Measurements from ENCODE around the gene SLC37A2. TPM values are rescaled to one million over a fixed set of nuclear protein-coding genes. Genes with fewer than 3 reads are reported as not detected.
A peak's percentile ranks its signal among the peaks of the same experiment; 100 is the strongest.

Gene SLC37A2
- total RNA-seq, 1 experiment from 2014 or later: 153 TPM

DNA sequence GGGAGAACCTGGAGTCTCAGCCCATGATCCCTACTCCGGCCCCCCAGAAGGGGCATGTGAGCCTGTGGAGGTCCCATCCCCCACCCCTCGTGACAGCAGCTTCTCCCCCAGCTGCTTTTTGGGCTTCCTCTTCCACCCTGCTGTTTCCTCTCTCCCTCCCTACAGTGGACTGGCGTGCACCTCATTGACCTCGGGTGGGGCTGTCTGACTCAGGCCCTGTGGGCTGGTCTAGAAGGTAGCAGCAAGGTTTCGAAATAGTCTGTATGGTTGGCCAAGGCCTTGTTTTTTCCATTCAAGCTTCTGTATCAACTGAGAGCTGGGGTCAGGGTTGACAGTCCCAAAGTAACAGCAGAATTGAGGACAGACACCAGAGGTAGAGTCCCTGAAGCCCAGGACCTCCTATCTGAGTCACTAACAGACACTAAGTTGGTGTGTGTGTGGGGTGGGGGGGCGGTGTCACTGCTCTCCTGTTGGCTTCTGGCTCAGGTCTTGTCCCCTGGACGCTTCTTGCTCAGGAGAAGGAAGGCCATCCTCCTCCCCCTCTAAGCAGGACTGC is 7.7 kb downstream of the SLC37A2 start:
- DNase-seq (ENCODE audit: low read depth): peak; percentile 92

DNA sequence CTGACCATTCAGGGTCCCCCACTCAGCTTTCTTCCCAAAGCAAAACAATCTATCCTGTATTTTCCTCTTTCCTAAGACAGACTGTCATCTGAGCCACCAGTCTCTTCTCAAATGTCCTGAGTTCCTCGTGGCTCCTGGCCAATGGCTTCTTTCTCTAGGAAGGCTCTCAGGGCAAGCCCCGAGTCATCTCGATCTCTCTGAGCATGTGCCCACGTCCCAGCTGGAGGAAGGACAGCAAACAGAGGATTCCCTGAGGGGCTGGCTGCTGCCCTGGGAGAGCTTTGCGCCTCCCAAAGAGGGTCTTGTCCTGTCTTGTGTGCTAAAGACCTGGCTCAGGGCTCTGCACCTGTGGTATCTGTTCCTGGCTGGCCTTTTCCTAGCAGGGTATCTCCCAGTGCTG is 8.3 kb downstream of the SLC37A2 start:
- DNase-seq (ENCODE audit: low read depth): peak; percentile 55

DNA sequence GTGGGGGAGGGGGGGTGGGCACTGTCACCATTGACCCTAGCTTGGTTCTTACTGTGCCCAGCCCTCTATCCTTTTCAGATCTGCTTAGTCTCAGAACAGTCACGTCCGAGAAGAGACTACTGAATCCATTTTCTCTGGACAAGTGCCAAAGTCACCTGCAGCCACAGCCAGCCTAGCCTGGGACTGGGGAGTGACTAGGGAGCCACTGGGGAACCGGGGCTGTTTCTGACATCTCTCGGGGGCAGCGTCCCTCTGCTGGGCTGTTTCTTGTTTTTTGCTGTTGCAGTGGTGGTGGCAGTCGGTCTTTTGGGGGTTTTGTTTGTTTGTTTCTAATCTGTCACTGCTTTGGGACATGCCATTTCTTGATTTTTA is 8.7 kb downstream of the SLC37A2 start:
- DNase-seq (ENCODE audit: low read depth): no peak

DNA sequence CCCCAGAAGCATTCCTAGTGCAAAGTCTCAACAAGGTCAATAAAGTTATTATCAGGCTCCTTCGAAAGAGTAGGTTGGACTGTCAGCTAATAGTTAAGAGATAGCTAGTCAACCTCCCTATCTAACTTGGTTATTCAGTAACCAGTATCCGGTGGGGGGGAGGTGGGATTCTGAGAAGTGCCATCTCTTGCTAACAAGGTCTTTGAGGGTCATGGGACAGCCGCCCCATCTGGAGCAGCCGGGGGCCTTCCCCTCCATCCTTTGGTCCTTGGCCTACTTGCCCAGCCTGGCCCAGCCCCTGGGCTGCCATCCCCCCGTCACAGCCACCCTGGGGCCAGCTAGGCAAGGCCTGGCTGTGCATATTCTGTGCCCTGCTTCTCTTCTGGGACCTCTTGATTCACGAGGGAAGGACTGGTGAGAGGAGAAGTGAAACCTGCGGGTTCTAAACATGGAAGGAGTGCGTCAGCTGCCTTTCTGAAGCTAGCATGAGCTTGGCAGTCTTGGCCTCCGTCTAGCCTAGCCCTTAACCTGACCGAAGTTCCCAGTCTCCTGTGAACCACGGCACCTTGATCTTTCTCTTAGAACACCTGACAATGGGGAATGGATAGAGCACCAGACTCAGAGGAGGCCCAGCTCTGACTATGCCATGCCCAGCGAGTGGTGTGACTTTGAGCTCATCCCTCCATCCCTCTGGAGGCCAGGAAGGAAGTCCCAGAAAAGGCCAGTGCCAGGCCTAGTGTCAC is 9.3 kb downstream of the SLC37A2 start:
- no peak for DNase-seq (ENCODE audit: low read depth)

DNA sequence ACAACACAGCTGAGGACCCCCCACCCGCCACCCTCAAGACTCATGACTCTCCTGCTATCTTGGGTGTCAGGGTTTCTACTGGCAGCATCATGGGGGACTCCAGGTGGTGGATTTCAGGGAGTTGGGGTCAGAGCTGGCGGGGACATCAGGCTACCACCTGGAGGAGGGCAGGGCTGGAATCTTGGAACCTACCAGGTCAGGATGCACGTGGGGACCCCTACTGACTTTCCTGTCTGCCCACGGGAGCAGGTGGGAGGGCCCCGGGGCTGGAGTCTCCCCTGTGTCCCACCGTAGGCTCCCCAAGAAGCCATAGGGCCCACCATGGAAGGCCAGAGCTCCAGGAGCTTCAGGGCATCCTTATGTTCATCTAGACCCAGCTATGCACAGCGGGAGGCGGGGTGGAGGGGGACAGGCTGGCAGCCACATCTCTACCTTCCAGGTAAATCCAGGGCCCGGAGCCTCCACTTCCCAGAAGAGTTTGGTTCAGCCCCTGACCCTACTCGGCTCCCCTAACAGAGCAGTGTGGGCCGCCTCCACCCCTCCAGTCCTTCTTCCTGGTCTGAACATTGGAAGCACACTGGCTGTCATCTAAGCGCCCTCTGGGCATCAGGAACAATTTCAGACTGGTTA is 10.0 kb downstream of the SLC37A2 start:
- DNase-seq (ENCODE audit: low read depth): no peak

DNA sequence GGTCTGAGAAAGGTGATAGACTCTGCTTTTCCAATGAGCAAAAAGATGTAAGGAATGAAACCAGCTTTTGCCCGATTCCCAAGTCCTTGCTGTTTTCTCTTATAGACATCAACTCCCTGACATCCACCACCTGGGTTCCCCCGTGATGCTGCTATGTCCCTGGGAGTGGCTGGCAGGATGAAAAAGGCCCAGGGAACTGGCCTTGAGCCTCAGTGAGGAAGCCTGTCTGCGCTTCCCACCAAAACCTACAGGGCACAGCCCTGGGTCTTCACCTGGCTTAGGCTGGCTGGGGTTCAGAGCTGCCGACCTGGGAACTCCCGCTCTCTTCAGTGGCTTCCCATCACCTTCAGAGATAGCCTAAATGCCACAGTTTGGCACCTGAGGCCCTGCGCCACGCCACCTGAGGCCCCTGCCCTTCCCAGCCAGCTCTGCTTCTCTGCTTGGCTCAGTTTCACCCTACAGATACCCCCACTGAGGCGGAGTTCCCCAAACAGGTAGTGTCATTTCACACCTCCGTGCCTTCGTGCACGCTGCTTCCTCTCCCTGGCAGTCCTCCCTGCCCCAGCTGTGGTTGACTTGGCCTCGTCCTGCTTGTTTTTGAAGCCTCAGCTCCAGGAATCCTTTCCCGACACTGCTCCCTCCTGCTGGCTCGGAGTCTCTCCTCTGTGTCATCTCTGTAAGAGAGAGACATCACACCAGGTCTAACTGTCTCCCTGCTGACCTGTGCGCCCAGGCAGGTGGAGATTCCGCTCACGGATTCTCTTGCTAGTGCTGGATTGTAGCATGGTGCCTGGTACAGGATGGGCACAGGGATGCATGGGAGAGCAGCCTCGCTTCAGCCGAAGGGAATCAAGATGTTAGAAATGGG is 10.7 kb downstream of the SLC37A2 start:
- no peak for DNase-seq (ENCODE audit: low read depth)

DNA sequence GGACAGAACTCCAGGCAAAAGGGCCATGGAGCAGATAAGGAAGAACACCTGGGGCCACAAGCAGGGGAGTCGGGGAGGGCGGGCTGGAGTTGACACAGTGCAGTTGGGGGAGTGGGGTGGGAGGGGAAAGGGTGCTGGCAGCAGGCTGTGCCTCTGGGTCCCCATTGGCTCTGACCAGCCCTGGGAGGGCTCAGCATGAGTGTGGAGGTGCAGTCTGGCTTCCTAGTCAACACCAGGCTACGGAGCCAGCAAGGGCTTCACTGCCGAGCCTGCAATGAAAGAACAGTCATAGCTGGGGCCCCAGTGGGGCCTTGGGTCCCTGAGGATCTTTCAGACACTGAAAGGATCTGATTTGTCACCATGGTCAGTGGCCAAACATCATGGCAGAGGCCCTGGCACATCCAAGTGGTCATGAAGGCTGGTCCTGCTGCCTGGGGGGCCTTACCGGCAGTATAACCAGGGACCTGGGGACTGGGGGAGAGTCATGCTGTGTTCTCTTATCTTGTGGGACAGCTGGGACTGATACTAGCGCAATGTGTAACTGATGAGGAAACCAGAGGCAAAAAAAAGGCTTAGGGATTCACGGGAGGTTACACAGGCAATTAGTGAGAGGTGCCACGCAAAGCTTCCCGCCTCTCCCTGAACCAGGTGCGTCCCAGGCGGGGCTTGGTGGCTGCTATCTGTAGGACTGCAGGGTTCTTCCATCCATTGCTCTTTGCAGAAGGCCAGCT is 11.6 kb downstream of the SLC37A2 start:
- DNase-seq (ENCODE audit: low read depth): peak; percentile 21

DNA sequence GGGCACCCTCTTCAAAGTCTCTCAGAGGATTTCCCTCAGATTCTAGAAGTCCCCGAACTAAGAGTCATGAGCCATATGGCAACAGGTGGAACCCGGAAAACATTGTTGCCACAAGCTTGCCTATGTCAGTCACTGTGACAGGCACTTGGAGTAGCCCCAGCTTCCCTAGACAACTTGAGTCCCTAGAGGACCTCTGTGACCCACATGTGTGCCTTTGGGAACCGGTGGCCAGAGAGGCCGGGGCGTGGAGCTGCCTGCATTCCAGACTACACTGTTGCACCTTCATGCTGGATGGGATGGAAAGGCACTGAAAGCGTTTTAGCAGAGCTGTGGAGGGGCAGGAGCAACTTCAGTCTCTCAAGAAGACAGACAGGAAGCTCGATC is 12.1 kb downstream of the SLC37A2 start:
- DNase-seq (ENCODE audit: low read depth): peak; percentile 39

DNA sequence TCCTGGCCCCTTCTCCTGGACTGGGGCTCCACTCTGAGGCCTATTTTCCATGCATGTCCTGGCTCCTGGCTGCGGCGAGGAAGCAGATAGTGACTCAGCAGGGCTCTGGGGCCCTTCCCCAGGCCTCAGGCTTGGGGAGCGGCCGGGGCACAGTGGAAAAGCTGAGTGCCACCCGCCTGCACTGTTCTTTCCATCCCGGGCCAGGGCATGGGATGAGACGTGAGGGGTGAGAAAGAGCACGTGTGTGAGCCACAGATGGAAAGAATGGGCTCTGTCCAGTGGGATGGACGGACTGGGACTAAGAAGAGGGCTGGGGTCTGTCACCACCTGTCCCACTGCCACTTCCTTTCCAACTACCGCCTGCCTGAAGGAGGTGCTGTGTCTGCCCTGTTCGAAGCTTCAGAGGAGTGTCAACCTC is 12.8 kb downstream of the SLC37A2 start:
- DNase-seq (ENCODE audit: low read depth): peak; percentile 93

DNA sequence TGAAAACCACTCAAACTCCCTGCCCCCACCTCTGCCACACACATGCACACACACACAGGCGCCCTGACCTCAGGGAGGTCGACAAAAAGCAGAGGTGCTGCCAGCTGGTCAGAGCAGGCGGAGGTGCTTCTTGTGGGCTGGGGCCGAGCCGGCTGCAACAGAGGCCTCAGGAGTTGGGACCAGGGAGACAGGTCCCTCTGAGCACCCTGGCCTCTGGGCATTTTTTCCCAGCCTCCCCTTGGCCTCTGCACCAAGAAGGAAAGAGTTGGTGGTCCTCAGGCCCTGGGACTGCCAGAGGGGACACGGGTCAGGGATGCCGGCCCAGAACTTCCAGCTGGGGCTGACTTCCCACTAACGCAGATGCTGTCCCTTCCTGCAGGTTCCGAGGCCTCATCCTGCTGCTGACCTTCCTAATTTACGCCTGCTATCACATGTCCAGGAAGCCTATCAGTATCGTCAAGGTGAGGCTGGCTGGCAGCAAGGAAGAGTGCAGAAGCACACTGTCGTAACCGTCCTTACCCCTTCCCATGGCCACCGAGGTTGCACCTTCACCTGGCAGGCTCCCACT is 13.4 kb downstream of the SLC37A2 start:
- no peak for DNase-seq (ENCODE audit: low read depth)

DNA sequence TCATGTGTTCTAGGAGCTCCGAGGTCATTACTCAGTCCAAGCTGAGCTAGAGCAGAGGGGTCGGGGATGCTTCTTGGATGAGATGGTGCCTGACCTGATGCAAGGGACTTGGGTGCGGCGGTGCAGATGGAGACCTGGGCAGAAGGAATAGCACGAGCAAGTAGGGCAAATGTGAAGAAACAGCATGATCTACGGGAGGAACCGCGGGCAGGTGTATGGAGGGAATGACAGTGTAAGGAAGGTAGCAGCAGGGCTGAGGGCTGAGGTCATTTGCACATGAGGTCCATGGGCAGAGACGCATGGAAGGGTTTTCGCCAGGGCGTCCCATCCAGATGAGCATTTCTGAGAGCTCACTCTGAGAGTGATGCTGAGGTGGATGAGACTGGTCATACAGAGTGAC is 14.9 kb downstream of the SLC37A2 start:
- DNase-seq (ENCODE audit: low read depth): no peak

DNA sequence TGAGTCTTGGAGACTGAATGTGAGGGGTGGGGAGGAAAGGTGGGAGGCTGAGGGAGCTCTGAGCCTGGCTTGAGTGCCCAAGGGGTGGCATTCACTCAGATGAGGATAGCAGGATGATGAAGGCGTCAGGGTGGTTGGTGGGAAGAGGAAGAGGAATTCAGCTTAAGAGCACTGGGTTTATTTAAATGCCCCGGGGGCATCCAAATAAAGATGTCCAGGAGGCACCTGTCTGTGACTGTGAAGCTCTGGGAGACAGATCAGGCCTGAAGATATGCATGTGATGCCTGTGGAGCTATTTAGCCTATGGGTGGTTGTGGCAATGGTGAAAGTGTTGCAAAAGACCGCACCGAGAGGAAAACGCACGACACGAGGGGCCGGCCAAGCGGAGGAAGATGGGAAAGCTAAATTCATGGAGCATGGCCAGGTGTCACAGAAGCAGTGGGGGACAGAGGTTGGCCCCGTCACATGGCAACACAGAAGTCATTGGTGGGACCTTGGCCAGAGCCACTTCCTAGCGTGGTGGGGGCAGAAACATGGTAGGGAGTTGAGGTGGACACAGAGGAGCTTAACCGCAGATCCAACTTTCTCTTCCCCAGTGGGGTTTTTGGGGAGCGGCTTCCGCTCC is 15.5 kb downstream of the SLC37A2 start:
- no peak for DNase-seq (ENCODE audit: low read depth)

DNA sequence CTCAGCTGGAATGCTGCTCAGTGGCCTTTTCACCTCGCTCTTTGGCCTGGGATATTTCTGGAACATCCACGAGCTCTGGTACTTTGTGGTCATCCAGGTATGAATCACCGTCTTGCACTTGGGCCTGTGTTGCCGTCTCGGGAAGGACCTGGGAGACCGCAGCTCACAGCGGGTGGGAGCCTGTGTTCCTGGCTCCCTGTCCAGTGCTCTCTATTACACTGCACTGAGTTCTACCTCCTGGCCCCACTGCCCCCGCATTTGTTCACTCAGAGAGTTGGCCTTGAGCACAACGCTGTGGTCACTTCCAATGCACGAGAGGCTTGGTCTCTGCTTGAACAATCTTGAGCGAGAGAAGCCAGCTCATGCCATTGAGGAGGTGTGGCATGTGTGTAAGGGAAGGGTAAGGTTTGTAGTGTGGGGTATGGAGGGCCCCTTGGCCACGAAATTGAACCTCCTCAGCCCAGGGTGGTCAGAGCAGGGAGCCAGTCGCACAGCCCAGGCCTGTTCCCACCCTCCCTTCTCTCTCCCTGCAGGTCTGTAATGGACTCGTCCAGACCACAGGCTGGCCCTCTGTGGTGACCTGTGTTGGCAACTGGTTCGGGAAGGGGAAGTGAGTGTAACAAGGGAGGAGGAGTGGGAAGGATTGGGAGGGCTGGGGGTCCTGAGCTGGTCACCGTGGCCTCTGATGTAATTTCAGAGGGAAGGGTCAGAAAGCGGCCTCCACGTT is 16.2 kb downstream of the SLC37A2 start:
- peak; percentile 99 for DNase-seq (ENCODE audit: low read depth)

DNA sequence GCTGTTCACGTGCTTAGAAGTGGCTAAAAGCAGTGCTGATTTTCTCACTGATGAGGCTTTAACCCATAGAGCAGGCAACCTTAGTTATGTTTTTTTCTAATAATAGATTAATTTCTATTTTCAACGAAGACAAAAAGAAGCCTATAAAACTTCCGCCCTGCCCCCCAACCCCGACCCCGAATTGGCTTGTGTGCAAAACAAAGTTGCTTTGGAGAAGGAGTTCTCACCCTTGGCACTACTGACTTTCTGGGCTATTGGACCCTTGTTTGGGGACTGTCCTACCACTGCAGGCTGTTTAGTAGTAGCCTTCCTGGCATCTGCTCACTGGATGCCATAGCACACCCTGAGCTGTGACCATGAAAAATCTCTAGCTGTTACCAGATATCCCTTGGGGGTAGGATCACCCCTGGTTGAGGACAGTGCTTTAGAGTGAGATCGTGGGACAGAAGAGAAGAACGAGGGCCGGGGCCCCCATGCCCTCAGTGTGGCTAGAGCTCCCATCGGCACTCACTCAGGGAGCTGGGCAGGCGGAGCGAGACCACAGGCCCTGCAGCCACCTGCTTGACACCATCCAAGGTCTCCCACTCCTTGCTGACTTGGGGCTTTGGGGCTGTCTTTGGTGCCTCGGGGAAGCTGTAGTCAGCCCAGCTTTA is 16.9 kb downstream of the SLC37A2 start:
- DNase-seq (ENCODE audit: low read depth): peak; percentile 46

DNA sequence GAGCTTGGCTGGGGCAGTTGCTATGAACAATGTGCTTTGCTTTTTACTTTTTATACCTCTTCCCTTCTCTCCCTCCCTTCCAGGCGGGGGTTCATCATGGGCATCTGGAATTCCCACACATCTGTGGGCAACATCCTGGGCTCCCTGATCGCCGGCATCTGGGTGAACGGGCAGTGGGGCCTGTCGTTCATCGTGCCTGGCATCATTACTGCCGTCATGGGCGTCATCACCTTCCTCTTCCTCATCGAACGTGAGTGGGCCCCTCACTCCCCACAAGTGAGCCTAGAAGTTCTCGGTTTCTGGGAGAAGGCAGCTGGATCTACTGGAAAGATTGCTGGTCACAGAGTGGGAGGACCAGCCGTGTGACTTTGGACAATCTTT is 17.4 kb downstream of the SLC37A2 start:
- DNase-seq (ENCODE audit: low read depth): no peak

DNA sequence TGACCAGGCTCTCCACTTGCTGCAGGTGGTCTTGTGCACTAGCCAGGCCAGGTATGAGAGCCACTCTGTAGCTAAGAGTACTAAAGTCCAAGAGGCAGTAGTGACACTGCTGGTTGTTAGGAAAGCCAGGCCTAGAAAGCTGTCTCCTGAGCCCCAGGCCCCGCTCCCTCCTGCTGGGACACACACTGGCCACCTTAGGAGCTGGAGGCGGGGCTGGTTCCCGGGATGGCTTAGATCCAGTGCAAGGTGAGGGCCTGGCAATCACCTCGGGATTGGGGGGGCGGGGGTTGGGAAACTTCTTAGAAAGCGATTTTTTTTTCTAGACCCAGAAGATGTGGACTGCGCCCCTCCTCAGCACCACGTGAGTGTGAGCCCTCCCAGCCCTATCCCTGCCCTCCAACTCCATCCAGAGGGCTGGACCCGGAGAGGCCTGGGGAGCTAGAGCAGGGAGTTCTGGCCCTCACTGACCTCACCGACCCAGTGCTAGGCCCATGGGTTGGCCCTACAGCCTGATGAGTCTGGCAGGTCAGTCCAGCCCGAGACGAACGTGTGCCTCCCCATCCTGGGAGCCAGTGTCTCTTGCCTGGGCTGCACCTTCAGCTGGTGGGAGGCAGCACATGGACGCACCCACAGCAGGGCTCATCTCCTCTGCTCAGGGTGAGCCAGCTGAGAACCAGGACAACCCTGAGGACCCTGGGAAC is 18.1 kb downstream of the SLC37A2 start:
- DNase-seq (ENCODE audit: low read depth): no peak

DNA sequence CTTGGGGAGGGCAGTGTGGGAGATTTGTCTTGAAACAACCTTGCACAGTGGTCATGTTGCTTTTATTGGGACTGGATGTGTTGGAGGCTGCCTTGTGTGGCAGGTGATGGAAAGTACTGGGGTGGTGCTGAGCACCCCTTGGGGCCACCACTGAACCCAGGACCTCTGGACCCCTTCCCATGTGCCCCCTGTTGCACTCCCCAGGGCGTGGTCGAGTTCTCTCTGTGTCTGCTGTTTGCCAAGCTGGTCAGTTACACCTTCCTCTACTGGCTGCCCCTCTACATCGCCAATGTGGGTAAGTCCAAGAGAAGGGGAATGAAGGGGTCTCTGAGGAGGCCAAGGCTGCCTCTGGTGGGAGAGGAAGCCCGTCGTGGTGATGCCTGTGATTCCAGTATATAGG is 18.9 kb downstream of the SLC37A2 start:
- DNase-seq (ENCODE audit: low read depth): no peak

DNA sequence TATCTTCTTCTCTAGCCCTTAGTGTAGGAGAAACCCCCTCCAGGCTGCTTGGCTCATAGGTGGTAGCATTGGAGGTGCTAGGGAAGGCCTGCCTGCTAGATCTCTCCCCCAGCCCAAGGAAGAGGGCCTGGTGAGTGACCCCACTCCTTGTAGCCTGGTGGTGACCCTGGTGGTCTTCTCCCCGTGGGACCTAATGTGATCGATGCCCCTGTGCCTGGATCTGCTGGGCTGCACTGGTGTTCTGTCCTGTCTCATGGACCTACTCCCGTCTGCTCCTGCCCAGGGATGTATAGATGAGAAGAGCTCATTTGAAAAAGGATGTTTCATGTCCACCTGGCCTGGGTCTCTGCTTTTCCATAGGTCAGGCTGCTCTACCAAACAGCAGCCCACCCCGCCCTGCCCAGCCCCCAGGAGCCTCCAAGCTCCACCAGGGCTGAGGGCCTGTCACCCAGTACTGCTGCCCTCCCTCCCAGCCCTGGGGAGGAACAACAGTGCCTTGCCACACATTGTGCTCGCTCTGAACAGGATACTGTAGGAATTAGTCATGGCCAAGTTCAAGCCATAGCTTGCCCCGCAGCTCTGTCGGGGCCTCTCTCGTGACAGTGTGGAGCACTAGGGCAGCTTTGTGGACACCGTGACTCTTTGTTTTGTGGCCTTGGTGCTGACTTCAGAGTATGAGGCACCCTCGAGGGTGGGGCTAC is 19.7 kb downstream of the SLC37A2 start:
- peak; percentile 99 for DNase-seq (ENCODE audit: low read depth)
